NCI-H1105 treated with DMSO at 0.1 percent for 48 hours (cell line): Measurements from ENCODE around the gene RRM1.
"Not testable (repeated sequence)": the region's sequence is repeated elsewhere in the genome, so short reads cannot be mapped to it uniquely, and the experiment has no call there.

Experiments
- DNase-seq: peaks from one replicate; lab custom pipeline; 2025; lab: John Stamatoyannopoulos, UW

RRM1 gene

DNA sequence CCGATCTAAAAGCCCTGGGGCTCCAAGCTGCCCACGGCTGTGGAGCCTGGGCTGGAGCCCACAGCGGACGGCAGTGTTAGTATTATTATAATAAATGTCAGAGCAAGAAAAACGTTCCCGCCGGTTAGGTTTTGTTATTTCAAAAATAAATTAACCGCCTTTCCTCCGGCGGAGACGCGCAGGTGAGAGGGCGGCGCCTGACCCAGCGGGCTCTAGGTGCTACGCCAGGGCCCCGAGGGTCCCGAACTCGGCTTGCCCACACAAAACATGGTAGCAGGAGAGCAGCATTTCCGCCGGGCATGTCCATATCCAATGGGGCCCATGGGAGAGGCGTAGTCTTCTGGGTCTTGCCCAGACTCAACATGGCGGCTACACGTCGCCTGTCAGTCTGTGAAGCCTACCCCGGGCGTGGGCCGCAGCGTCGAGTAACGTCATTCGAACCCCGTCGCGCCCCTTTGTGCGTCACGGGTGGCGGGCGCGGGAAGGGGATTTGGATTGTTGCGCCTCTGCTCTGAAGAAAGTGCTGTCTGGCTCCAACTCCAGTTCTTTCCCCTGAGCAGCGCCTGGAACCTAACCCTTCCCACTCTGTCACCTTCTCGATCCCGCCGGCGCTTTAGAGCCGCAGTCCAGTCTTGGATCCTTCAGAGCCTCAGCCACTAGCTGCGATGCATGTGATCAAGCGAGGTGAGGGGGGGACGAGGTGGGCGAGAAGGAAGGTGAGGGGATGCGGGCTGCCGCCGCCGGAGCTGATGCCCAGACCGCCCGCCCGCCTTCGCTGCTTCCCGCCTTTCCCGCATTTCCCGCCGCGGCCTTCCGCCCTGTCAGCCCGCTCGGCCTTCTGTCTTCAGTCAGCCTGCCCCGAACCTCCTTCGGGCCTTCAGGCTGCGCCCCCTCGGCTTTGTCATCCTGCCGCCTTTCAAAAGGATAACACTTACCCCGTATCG lies at the start of gene RRM1:
TSS of gene RRM1 (plus strand) at position 452 of the 944 bp plus-strand sequence. CDS start at position 666, 214 bp downstream.
- peak; percentile 99 for DNase-seq

GRCh38 chr11:4044976-4045646 lies 49.5 kb upstream of the RRM1 start:
- DNase-seq, result peak; percentile 67

DNA sequence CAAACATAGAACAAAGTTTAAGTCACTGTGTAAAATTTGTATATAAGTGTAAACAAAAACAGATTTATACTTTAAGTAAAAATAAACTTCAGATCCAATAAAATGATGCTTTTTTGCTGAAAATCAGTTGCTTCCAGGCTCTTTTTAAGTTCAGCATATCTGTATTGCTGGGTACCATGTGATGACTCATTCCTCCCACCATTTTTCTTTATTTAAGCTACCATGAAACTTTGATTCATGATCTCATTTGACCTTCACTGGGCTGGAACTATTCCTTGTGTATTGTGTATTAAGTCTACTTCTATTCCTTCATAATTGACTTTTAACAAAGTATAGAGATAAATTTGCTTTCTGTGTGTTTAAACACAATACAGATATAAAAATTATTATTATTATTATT lies 46.3 kb upstream of the RRM1 start:
- DNase-seq, result no peak

- DNase-seq, result no peak
Measured at GRCh38 chr11:4049006-4049405, 45.6 kb upstream of the RRM1 start.

- no peak for DNase-seq
Measured at GRCh38 chr11:4050138-4050537, 44.5 kb upstream of the RRM1 start.

- not testable (repeated sequence) for DNase-seq
Measured at GRCh38 chr11:4053200-4053599, 41.4 kb upstream of the RRM1 start.

GRCh38 chr11:4054643-4055042 lies 40.0 kb upstream of the RRM1 start:
- DNase-seq, result no peak

DNA sequence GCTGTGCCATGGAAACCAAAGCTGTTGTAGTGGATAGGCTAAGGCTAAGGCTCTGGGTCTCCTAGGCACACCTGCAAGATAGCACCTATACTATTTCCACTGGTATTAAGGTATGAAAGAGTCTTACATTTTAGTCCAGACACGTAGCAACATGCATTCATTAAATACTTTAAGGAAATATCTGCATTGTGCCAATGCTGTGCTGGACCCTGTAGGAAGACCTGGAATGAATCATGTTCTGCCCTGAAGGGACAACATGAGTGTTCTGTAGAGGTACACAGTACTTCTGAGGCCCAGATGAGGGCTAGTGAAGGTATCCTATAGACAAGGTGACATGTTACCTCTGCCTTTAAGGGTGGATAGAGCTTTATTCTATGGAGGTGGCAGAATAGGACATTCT lies 35.2 kb upstream of the RRM1 start:
- DNase-seq, result no peak

DNA sequence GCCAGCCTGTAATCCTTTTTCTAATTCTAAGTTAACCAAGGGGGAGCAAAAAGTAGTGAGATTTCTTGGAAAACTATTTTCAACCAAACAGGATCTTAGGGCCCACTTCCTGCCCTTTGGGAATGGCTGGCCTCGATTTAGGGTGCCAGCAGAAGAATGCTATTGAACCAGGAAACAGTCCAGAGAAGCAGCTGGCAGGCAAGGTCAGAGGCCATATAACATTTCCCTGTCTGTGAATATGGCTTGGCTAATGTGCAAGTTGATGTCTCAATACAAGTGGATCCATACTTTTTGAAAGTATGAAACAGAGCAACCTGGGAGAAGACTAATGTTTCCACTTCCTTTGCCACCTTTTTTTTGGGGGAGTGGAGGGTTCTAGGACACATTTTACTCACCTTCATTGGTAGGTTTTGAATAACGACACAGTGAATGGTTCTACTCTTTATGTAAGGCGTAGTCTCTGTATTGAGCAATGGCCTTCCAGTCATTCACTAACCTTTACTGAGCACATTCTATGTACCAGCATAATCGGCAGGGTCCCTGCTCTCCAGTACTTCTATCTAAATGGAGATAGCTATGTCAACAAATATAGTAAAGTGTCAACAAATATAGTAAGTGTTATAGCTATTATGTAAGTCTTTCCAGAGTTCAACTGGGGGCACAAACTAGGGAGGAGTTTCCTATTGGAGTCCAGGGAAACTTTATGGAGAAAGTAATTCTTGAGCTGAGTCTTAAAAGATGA lies 34.2 kb upstream of the RRM1 start:
- no peak for DNase-seq

- DNase-seq, result no peak
Measured at GRCh38 chr11:4061700-4062099, 32.9 kb upstream of the RRM1 start.

- DNase-seq, result no peak
Measured at GRCh38 chr11:4063348-4063747, 31.3 kb upstream of the RRM1 start.

DNA sequence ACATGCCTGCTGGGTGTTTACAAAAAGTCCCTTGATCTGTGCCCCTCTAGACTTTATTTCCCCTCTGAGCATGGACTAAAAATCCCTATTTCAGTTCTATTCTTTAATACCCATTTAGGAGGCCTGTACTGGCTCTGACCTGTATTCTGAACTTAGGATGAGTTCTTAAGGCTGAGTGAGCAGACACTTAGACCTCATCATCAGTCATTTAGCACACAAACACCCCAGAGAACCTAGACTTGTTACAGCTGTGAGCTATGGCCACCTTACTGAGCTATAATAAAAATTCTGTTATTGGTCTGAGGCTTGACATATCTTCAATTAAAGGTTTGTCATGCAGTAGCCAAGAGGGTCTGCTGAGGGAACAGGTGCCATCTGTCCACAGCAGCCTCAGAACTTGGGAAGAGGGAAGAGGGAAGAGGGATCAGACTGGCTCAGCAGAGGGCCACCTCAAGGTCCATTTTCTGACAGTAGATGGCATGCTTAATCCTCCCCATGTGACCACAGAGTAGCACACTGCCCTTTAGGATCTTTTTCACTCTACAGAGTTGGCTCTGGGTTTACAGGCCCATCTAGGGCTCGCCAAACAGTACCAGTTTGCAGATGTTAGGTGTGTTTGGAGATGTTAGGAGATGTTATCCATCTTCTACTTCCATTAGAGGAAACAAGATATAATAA lies 30.2 kb upstream of the RRM1 start:
- DNase-seq, result no peak

- DNase-seq, result no peak
Measured at GRCh38 chr11:4065086-4065485, 29.5 kb upstream of the RRM1 start.

DNA sequence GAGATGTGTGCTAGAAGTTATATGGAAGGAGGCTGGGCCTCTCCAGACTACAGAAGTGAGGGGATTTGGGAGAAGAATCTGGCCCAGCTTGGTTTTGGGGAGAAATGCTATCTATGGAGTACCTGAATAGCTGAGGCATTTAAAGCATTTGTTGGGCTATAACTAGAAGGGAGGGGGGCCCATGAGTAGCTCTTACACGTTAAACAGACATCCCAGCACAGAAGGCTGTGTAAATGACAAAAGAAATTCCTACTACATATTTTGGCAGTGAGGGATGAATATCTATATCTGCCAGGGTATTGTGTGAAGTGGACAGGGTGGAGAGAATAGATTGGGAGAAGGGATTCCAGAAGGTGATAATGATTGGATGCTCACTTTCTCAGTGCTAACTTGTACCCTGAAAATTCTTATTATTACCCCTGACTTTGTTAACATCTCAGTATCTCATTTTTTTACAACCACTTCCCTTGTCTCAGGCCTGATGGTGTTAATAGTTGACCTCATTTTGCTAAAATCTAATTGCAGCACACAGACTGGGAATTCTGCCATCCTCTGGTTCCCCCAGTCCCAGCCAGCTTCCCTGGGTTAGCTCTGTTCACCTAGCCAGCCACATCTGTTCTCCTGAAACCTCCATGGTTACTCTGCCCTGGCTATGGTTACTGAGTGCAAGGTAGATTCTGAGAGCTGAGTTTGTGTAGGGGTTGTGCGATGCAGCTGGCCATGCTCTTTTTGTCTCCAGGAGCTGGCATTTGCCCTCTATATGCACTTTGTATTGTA lies 28.8 kb upstream of the RRM1 start:
- no peak for DNase-seq

- no peak for DNase-seq
Measured at GRCh38 chr11:4066910-4067309, 27.7 kb upstream of the RRM1 start.

DNA sequence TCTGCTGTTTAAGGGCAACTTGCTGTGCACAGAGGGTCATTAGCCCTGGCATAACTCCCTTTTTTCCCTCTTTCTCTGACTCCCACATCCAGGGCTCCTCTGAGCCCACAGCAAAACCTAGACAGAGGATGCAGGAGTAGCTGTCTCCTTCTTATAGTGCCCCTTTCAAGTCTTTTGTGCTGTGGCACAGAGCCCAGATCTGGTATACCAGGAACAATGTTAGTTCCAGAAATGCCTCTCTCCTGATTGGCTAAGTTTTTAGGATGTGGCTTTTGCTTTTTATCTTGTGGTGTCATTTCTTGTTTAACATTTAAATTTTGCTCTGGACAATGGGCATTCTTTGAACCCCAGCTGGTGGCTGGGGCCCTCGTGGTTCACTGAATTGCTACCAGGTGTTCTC lies 25.6 kb upstream of the RRM1 start:
- no peak for DNase-seq

DNA sequence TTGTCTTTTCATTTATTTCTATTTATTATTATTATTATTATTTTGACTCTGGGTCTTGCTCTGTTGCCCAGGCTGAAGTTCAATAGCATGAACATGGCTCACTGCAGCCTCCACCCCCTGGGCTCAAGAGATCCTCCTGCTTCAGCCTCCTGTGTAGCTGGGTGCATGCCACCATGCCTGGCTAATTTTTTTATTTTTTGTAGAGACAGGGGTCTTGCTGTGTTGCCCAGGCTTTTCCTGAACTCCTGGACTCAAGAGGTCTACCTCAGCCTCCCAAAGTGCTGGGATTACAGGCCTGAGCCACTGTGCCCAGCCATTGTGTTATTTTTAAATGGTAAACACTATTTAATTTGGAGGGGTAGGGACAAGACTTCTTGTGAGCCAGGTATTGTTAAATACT lies 23.3 kb upstream of the RRM1 start:
- DNase-seq, result no peak

- DNase-seq, result peak; percentile 47
Measured at GRCh38 chr11:4071914-4072313, 22.7 kb upstream of the RRM1 start.

DNA sequence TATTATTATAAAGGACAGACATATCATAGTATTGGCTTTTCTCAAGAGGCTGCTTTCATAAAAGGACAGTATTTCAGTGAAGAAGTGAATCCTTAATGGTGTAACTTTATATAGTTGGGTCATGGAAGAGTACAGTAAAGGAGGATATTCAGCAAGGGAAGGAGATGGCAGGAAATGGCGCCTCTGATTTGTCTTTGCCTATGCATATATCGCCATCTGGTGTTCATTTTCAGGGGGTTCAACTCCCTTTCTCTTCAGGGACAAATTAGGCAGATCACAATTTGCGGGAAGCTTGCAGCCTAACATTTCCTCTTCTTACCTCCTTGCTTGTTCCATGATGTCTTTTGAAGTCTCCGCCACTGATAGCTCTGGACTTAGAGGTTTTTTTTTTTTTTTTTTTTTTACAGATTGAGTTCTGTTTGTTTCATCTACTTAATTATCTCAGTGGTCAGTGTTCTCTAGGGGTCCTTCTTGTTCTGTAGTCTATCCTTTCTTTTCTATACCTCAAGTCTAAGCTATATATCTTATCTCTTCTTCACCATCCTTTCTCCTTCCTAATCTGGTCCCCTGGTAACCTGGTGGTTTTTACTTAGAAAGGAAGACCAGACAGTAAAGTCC lies 21.8 kb upstream of the RRM1 start:
- peak; percentile 90 for DNase-seq

GRCh38 chr11:4074266-4074665 lies 20.3 kb upstream of the RRM1 start:
- DNase-seq, result no peak

DNA sequence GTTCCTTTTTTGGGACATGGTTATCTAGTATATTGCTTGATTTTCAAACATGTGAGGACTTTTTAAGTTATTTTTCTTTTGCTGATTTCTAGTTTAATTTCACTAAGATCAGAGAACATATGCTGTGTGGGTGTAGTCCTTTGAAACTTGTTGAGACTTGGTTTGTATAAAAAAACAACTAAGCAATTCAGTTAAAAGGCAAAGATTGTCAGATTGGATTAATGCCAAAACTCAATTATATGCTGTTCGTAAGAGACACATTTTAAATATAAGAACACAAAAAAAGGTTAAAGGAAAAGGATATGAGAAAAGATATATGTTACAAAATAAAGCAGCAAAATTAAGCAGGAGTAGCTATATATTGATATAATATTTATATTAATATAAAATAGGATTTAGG lies 17.8 kb upstream of the RRM1 start:
- peak; percentile 63 for DNase-seq
